GM12872 (cell line): ENCODE data around the gene INPP5E.

ENCODE experiments used
- CTCF ChIP-seq: IDR thresholded peaks from 3 replicates; pipeline ENCODE4 v1.5.1; 2011; ENCODE audit warnings: low read depth, mild to moderate bottlenecking, low read length, moderate library complexity; ENCODE audit not compliant: insufficient read depth

The INPP5E gene

GRCh38 chr9:136443087-136443486, 3.4 kb upstream of the INPP5E start:
- TF ChIP-seq CTCF, result no peak

- no peak for TF ChIP-seq CTCF
Measured at GRCh38 chr9:136442265-136442664, 2.6 kb upstream of the INPP5E start.

- TF ChIP-seq CTCF, result no peak
Measured at GRCh38 chr9:136441681-136442245, 2.1 kb upstream of the INPP5E start.

- no peak for TF ChIP-seq CTCF
Measured at GRCh38 chr9:136441191-136441680, 1.6 kb upstream of the INPP5E start.

GRCh38 chr9:136438548-136439480, 831 bp downstream of the INPP5E start:
- TF ChIP-seq CTCF, result no peak

- no peak for TF ChIP-seq CTCF
Measured at GRCh38 chr9:136437839-136438547, 1.7 kb downstream of the INPP5E start.

GRCh38 chr9:136437430-136437829, 2.2 kb downstream of the INPP5E start:
- TF ChIP-seq CTCF, result no peak
